ENCODE results near the gene CD79B.
A peak's percentile ranks its signal among the peaks of the same experiment; 100 is the strongest.
"Not testable (repeated sequence)": the region's sequence is repeated elsewhere in the genome, so short reads cannot be mapped to it uniquely, and the experiment has no call there.

The CD79B gene

DNA sequence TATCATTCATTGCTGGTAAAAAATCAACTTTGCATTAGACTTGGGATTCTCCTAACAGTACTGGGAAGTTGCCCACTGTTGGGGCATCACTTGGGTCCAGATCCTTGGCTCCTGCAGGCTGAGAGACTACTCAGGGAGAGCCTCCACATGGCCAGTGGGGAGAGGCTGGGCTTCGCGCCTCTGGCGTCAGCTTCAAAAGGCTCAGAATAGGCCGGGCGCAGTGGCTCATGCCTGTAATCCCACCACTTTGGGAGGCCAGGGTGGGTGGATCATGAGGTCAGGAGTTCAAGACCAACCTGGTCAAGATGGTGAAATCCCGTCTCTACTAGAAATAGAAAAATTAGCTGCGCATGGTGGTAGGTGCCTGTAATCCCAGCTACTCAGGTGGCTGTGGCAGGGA lies 17.7 kb downstream of the CD79B start:
- ATAC-seq (no peak), DNase-seq (ENCODE audit: low spot score in 2 of 2) (no peak)
- no peaks in the 10 kb centered on the region for H3K9me3 Mint-ChIP-seq
- no peak overlapping the region for H3K27ac Mint-ChIP-seq
- peaks cover 21% of the 10 kb centered on the region for H3K4me1 Mint-ChIP-seq
- no peak overlapping the region for H3K4me3 Mint-ChIP-seq
- H3K36me3 Mint-ChIP-seq: no peaks in the 10 kb centered on the region

GRCh38 chr17:63911657-63912100 lies 20.5 kb downstream of the CD79B start:
- Mint-ChIP-seq H3K9me3 (no peaks in the 10 kb centered on the region), H3K36me3 (no peaks in the 10 kb centered on the region), H3K4me1 (peaks cover 14% of the 10 kb centered on the region), H3K4me3 (no peak overlapping the region), H3K27ac (peak overlapping the region; percentile 26)
- DNase-seq (ENCODE audit: low spot score in 2 of 2) (peak; percentile 59 to 84), ATAC-seq (peak; percentile 71)

DNA sequence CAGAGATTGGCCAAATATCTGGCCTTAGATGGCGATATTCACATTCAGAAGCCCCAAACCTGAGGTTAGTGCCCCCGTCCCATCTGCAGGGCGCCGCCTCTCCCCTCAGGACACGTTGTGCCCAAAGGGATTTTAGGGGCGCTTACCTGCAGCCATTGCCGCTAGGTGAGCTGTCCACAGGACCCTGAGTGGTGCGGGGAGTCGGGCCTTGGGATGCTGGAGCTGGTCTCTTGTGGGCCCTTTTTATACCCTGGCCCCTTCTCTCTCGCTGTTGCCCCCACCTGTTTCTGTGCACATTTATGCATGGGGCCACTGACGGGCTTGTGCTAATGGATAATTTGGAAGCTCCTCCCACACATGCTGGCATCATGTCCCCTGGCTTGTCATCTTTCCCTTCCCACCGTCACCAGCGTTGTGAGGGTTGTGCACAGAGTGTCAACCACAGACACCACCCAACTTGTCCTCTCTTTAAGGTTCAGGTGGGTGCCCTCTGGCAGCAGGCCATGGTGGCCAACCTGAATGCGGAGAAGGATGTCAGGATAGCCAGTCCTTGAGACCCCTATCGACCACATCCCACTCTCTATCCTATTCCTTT lies 21.0 kb downstream of the CD79B start, which contains the start of gene CSHL1:
Gene CSHL1 (minus strand): TSS at position 218 of the 595 bp plus-strand sequence. CDS start 62 bp downstream, at position 156.
- H3K9me3 Mint-ChIP-seq: no peaks in the 10 kb centered on the region
- no peak within 1 kb of the TSS for H3K4me3 Mint-ChIP-seq
- ATAC-seq (no peak), DNase-seq (ENCODE audit: low spot score in 2 of 2) (no peak)
- peak within 1 kb of the TSS; percentile 26 for H3K27ac Mint-ChIP-seq
- H3K36me3 Mint-ChIP-seq: no peaks in the 10 kb centered on the region
- peaks cover 14% of the 10 kb centered on the region for H3K4me1 Mint-ChIP-seq

DNA sequence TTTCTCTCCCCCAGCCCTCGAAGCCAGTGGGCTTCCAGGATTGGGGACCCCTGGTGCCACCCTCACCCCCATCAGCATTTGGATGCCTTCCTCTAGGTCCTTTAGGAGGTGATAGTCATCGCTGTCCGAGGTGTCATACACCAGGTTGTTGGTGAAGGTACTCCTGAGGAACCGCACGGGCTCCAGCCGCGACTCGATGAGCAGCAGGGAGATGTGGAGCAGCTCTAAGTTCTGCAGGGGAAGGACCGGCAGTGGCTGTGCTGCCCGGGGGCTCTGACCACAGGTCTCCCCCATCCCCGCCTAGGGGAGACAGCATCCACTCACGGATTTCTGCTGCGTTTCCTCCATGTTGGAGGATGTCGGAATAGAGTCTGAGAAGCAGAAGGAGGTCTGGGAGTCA lies 22.0 kb downstream of the CD79B start:
- Mint-ChIP-seq H3K4me1 (peaks cover 14% of the 10 kb centered on the region), H3K9me3 (no peaks in the 10 kb centered on the region), H3K36me3 (no peaks in the 10 kb centered on the region), H3K27ac (no peak overlapping the region), H3K4me3 (no peak overlapping the region)
- ATAC-seq (no peak), DNase-seq (ENCODE audit: low spot score in 2 of 2) (no peak)

DNA sequence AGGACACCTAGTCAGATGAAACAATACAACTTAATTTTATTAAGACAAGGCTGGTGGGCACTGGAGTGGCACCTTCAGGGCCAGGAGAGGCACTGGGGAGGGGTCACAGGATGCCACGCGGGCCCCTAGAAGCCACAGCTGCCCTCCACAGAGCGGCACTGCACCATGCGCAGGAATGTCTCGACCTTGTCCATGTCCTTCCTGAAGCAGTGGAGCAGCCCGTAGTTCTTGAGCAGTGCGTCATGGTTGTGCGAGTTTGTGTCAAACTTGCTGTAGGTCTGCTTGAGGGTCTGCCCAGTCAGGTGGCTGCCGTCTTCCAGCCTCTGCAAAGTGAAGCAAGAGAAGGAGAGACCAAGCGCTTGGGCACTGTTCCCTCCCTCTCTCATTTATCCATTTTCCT lies 22.5 kb downstream of the CD79B start:
- not testable (repeated sequence) for H3K4me3 Mint-ChIP-seq; ATAC-seq; H3K9me3 Mint-ChIP-seq; DNase-seq (ENCODE audit: low spot score in 2 of 2); H3K36me3 Mint-ChIP-seq; H3K27ac Mint-ChIP-seq
- peaks cover 14% of the 10 kb centered on the region for H3K4me1 Mint-ChIP-seq

GRCh38 chr17:63907161-63907778 lies 24.9 kb downstream of the CD79B start:
- H3K36me3 Mint-ChIP-seq; DNase-seq (ENCODE audit: low spot score in 2 of 2); H3K4me3 Mint-ChIP-seq; H3K9me3 Mint-ChIP-seq; H3K27ac Mint-ChIP-seq: not testable (repeated sequence)
- ATAC-seq: peak; percentile 65
- peaks cover 11% of the 10 kb centered on the region for H3K4me1 Mint-ChIP-seq

GRCh38 chr17:63904796-63905195 lies 27.3 kb downstream of the CD79B start:
- H3K9me3 Mint-ChIP-seq; H3K27ac Mint-ChIP-seq; H3K4me3 Mint-ChIP-seq; H3K36me3 Mint-ChIP-seq; DNase-seq (ENCODE audit: low spot score in 2 of 2); ATAC-seq: not testable (repeated sequence)
- H3K4me1 Mint-ChIP-seq: peaks cover 11% of the 10 kb centered on the region

- not testable (repeated sequence) for H3K9me3 Mint-ChIP-seq; H3K27ac Mint-ChIP-seq; H3K4me3 Mint-ChIP-seq; DNase-seq (ENCODE audit: low spot score in 2 of 2); H3K36me3 Mint-ChIP-seq
- ATAC-seq: peak; percentile 60
- H3K4me1 Mint-ChIP-seq: peaks cover 21% of the 10 kb centered on the region
These were observed 28.3 kb downstream of the CD79B start for GRCh38 chr17:63903787-63904201.

GRCh38 chr17:63901971-63902370 lies 30.2 kb downstream of the CD79B start:
- peaks cover 22% of the 10 kb centered on the region for H3K4me1 Mint-ChIP-seq
- H3K4me3 Mint-ChIP-seq; DNase-seq (ENCODE audit: low spot score in 2 of 2); H3K36me3 Mint-ChIP-seq; ATAC-seq; H3K9me3 Mint-ChIP-seq; H3K27ac Mint-ChIP-seq: not testable (repeated sequence)

DNA sequence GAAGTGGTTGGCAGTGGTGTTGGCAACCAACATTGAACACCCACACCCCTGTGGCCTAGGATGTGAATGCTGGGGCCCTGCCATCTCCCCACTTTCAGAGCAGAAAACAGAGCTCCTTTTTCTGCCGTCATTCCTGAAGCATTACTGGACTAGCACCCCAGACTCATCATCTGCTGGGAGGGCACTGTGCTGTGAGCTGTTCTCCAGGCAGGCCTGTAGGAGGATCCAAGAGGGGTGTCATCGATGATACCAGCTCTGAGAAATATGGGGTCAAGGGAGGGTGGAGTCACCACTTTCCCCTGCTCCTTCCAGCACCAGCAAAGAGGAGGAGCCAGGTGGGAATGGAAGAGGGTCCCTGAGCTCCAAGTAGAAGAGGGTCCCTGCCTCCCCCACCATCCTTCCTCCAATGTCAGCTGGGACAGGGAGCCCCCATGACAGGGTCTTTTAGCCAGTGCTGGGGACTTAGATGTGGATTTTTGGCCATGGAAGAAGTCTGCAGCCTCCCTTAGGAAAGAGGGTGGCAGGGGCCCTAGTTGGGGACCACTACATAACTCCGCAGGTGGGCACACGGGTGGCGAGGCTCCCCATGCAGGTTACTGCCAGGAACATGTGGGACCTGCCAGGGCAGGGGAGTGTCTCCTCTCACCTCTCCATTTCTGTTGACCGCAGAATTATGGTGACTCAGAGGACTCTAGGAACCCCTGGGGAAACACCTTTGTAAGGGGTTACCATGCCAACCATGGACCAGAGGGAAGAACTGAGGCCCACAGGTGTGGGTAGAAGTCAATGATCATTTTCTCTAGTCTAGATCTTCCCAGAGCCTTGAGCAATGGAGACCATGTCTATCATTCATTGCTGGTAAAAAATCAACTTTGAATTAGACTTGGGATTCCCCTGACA lies 33.0 kb downstream of the CD79B start:
- H3K4me3 Mint-ChIP-seq; DNase-seq (ENCODE audit: low spot score in 2 of 2); H3K27ac Mint-ChIP-seq; H3K36me3 Mint-ChIP-seq; H3K9me3 Mint-ChIP-seq: not testable (repeated sequence)
- peaks cover 22% of the 10 kb centered on the region for H3K4me1 Mint-ChIP-seq
- ATAC-seq: peak; percentile 88

GRCh38 chr17:63896524-63897354 lies 35.4 kb downstream of the CD79B start, which contains the start of gene CSH1:
Gene CSH1 (minus strand): TSS chr17:63896574. CDS start chr17:63896511, 63 bp downstream.
- ATAC-seq; DNase-seq (ENCODE audit: low spot score in 2 of 2); H3K27ac Mint-ChIP-seq; H3K36me3 Mint-ChIP-seq; H3K4me3 Mint-ChIP-seq; H3K9me3 Mint-ChIP-seq: not testable (repeated sequence)
- H3K4me1 Mint-ChIP-seq: peaks cover 16% of the 10 kb centered on the region

- H3K36me3 Mint-ChIP-seq; DNase-seq (ENCODE audit: low spot score in 2 of 2); H3K27ac Mint-ChIP-seq; ATAC-seq; H3K9me3 Mint-ChIP-seq; H3K4me3 Mint-ChIP-seq: not testable (repeated sequence)
- peaks cover 11% of the 10 kb centered on the region for H3K4me1 Mint-ChIP-seq
These were observed 37.3 kb downstream of the CD79B start for GRCh38 chr17:63894821-63895220.

GRCh38 chr17:63894021-63894420 lies 38.1 kb downstream of the CD79B start:
- not testable (repeated sequence) for H3K27ac Mint-ChIP-seq; H3K36me3 Mint-ChIP-seq; ATAC-seq; H3K4me3 Mint-ChIP-seq; H3K4me1 Mint-ChIP-seq; H3K9me3 Mint-ChIP-seq; DNase-seq (ENCODE audit: low spot score in 2 of 2)

- peaks cover 11% of the 10 kb centered on the region for H3K4me1 Mint-ChIP-seq
- not testable (repeated sequence) for ATAC-seq; H3K9me3 Mint-ChIP-seq; H3K27ac Mint-ChIP-seq; H3K4me3 Mint-ChIP-seq; H3K36me3 Mint-ChIP-seq; DNase-seq (ENCODE audit: low spot score in 2 of 2)
These were observed 39.7 kb downstream of the CD79B start for GRCh38 chr17:63892316-63893037.

Data from stimulated activated effector memory CD8-positive, alpha-beta T cell treated with anti-CD3 and anti-CD28 coated beads, Interleukin-12 subunit alpha, Interleukin-12 subunit beta, amount 100 ng/mL, for 72 hours (primary cell).